Keratinocyte (primary cell): Measurements from ENCODE around the gene AFF4.

ENCODE experiments used
- CTCF ChIP-seq, 3 experiments: IDR thresholded peaks in 1 of 3; conservative IDR thresholded peaks in 1 of 3; optimal IDR thresholded peaks in 1 of 3; 2 replicates in 2 of 3; 3 replicates in 1 of 3; pipeline versions ENCODE3 to v1.5.1; 2011; ENCODE audit warnings: low read length in 3 of 3, mild to moderate bottlenecking in 3 of 3, moderate library complexity in 2 of 3, control low read depth in 1 of 3, inconsistent platforms in 1 of 3; ENCODE audit not compliant: insufficient read depth in 2 of 3; ENCODE audit errors: extremely low read depth in 1 of 3
- EZH2 ChIP-seq: IDR thresholded peaks from one replicate; pipeline ENCODE4 v1.6.1; 2012; ENCODE audit warnings: inconsistent platforms, mild to moderate bottlenecking, low read length, moderate library complexity

GRCh38 chr5:132884548-132884947 is 78.9 kb downstream of the AFF4 start:
- TF ChIP-seq EZH2 (no peak), CTCF (optimal IDR thresholded peaks at IDR 0.05 in 1 of 3, IDR thresholded peaks at IDR 0.05 in 1 of 3, conservative IDR thresholded peaks at IDR 0.05 in 1 of 3; ENCODE audit: extremely low read depth in 1 of 3, insufficient read depth in 2 of 3, low read length in 3 of 3) (no peak)
